DMS 273 treated with DMSO at 0.1 percent for 48 hours (cell line): ENCODE measurements around the gene EFL1.

Experiments
- DNase-seq: peaks from one replicate; lab custom pipeline; 2025; lab: John Stamatoyannopoulos, UW

EFL1 gene

DNA sequence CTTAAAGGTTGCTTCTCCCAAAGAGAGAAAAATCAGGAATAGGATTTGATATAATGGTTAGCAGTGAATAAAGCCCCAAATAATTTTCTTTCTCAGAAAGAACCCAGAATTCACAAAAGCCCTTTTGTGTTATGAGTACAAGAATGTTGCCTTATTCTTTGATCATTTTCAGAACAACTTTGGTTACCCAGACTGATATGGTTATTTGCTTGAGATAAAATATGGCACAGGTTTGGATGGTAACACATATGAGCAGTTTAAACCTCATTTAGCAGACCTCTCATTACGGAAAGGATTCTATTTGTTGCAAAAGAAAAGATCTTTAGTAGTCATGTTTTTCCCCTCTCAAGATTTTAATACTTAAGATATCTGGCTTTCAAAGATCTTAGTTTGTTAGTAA lies 111.9 kb downstream of the EFL1 start:
- no peak for DNase-seq

DNA sequence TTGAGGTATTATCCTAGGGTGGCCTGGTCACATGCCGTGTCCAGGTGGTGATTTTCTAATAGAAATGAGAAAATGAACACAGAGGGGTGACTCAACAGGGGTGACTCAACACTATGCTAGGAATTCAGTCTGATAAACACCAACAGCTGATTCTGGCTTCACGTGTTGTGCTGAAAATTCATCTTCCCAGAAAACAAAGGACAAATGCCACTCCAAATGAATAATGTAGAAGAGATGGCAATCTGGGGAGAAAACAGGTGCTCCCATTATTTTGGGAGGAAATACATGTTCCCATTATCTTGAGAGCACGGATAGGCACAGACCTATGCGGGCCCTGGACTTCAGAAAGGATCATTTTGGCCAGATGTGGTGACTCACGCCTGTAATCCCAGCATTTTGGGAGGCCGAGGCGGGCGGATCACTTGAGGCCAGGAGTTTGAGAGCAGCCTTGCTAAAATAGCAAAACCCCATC lies 115.5 kb downstream of the EFL1 start:
- no peak for DNase-seq

DNA sequence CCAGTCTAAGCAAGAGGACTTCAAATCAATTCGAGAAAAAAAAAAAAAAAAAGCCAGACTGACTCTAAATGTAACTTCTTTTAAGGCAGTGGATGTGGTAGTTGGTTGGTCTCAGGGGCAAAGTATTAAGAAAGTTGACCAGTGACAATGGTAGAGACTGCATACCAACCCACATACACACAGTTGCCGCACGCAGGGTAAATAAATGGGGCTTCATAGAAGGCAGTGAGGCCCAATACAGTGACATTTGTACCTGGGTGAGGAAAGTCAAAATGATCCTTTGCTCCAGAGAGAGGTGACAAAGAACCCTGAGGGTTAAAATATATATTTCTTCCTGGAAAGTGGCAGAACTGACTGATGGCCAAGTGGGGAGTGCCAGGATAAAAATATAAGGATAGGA lies 116.0 kb downstream of the EFL1 start:
- no peak for DNase-seq

DNA sequence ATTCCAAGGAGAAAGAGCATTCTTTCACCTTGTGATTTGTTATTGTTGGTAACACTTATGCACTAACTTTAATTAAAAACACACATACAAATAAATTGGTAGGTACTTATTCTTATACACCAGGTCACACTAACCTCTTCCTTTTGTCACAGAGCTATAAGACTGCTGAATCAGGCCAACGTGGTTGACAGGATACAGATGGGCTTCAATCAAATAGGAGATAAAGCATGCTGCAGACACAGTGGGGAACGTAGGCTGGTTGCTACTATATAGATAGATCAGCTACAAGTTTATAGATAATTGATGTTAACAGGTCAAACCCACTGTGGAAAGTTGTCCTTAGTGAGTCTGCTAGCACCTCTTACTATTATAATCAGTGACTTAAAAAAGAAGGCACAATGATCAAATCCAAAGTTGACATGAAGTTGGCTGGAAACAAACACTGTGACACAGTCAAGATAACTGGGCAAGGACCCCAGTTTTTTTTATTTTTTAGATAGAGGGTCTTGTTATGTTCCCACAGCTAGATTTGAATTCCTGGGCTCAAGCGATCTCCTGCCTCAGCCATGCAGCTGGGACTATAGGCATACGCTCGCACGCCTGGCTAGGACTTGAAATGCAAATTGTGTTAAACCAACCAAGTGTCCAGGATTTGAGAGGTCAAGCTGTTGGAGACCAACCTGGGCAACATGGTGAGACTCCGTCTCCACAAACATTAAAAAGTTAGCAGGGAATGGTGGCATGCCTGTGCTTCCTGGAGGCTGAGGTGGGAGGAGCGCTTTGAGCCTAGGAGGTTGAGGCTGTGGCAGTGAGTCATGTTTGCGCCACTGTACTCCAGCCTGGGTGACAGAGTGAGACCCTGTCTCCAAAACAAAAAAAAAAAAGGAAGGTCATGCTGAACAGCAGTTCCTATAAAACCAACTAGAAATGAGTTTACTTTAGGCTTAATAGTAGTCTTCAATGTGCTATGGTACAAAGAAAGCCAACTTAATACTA lies 118.8 kb downstream of the EFL1 start:
- no peak for DNase-seq

DNA sequence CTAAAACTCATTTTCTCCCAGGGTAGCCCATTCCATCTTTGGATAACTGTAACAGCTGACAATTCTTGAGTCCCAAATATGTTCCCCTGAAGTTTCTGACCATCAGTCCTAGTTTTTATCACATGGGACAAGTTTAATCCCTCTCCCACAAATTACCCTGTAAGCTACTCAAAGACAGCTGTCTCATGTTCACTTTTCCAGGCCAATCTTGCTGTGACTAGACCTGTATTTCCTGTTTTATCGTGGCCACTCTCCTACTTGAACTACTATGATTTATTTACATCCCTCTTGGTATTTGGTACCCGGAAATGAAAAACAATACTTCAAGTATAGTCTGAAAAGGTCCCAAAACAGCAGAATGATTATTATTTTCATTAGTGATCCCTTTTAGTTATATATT lies 121.6 kb downstream of the EFL1 start:
- no peak for DNase-seq

DNA sequence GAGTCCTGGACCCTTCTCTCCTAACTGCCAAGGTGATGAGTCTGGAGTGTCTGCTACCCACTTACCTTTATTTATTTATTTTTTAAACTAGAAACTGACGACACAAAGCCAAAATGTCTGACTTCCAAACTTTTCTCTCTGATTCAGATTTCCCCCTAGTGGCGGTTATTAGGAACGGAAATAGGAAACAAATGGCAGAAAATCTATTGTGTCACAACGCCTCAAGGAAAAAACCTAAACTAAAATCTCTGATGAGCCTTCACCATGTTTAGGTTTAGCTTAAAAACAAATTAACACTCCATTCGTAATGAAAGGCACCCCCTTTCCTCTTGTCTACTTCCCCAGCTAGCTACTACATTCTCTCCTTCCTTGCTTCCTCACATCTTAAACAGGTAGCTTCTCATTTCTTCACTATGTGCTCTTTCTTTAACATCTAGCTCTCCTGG lies 122.7 kb downstream of the EFL1 start:
- DNase-seq, result no peak

DNA sequence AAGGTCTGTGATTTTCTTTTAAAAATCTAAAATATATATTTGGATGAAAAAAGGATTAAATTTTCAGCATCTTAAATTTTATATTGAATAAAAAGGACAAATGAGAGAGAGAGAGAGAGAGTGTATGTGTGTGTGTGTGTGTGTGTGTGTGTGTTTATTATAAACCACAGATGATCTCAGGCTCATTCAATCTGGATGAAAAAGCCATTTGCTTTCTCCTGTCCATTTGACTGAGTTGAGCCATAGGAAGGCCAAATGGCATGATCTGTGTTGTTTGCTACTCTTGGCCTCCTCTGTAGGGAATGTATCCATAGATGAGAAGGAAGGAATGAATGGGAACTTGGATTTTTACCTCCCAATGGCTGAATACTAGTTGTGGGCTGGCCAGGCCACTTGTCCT lies 124.2 kb downstream of the EFL1 start:
- DNase-seq, result no peak

DNA sequence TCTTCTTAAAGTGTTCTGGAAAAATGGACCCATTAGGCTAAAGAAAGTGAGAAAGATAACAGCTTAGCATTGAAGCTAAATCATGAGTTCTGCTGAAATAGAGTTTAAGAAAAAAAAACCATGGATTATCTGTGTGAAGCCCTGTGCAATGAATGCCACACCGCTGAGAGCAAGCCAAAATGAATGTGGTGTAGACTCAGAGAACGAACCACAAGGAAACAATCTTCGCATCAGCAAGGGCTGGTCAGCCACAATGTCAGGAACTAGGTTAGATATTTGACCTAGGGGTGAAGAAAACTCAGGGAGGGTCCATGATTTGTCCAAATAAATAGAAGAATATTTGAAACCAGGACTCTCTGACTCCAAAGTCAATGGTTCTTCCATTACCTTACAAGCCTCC lies 125.3 kb downstream of the EFL1 start:
- DNase-seq, result no peak

DNA sequence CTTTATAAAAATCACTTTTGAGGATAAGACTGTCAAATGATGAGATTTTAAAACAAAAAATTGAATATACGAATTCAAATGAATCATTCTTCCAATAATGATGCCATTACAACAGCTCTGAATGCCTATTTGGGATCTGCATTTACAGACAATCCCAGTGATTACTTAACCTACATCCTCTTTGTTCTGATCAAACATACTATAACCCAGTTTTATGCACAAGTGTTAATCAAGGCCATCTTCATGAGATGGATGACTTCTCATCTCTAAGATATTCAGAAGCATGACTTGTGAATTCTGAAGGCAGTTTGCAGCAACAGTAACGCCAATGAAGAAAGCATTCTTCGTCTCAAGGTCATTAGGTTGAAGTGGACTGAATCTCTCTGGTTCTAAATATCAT lies 126.4 kb downstream of the EFL1 start:
- DNase-seq, result no peak

DNA sequence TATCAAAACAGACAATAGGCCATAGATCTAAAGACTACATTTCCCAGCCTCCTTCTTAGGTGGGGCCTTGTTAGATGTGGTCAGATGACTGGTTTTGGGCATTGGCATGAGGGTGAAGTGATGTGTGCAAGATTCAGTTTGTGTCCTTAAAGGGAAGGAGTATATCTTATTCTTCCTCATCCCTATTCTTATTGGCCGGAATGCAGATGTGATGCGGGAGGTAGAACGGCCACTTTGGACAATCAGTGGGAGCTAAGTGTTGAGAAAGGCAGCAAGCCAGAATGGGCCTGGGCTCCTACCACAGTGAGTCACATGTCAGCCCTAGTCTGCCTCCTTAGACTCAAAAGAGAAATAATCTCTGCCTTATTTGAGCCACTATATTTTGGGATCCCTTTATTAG lies 126.9 kb downstream of the EFL1 start:
- no peak for DNase-seq

DNA sequence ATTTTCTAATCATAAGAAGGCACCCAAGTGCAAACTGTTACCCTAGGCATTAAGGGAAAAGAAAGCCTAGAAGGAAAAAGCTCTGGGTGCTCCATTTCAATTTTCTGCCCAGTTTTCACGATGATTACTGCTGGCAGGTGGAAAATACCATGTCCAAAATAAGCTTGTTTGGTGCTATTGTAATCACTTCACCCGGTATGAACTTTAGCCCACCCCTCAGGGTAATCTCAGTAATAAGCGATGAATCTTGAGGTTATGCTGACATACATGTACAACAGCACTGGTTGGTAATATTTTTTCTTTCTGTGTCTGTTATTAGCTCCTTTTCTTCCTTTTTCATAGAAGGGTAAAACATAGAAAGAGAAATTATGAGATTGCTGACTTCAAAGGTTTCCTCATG lies 128.1 kb downstream of the EFL1 start:
- no peak for DNase-seq

DNA sequence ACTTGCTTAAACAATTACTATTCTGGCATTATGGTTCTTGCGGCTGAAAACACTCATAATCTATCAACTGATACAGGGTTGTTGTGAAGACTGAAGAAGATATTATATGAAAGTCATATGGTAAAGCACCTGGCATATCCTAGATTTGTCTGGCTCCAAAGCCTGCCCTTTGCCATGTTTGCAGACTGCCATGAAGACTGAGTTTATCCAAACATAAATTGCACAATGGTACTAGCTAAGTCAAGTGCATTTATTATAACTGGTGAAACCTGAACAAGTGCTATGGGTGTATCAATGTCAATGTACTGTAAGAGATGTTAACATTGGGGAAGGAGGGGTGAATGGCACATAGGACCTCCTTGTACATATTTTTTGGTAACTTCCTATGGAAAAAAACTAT lies 129.3 kb downstream of the EFL1 start:
- no peak for DNase-seq

DNA sequence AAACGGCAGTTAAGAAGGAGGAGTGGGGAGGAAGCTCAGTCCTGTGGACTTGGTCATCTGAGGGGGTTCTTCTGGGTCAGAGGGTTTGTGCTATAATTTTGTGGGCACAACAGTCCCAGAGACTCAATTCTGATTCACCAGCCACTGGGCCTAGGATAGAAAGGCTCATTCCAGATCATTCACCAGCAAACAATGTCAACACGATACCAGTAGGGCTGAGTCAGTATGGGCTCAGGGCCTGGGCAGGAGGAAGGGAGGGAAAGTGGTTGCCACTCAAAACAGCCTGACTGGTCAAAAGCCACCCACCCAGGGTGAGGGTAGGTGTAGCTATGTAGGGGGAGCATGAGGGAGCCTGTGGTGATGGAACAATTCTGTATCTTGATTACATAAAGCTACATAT lies 129.8 kb downstream of the EFL1 start:
- no peak for DNase-seq

DNA sequence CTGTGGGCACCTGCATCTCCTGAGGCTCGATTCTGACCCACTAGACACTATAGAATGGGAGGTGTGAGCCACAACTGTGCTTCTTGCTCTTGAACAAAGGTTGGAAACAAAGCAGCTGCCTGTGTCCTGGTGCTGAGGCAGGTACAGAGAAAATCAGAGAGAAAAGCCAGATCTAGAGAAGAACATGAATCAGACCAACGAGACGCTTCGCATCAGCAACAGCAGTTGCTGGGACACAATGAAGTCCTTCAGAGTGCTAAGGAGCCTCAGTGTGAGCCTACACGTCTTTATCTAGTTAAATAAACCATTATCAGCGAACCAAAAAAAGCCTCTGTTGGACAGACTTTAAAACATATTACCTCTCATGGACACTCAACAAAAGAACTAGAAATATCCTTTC lies 130.4 kb downstream of the EFL1 start:
- no peak for DNase-seq

DNA sequence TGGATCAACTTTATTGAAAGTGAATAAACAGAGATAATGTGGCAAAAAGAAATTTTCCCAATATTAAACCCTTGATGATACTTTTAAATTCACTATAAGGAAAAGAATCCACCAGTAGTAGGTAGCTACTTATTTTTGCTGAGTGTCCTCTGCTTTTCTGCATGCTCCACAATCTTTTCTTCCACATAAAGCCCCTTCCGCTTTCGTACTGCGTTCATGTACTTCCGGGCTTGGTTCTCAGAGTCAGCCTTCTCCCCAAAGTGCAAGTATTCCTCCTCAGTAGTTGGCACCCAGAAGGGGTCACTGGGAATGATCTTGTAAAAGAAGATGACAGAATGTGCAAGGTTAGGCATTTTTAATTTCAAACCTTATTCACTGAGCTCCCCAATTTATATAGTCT lies 132.3 kb downstream of the EFL1 start:
- no peak for DNase-seq

DNA sequence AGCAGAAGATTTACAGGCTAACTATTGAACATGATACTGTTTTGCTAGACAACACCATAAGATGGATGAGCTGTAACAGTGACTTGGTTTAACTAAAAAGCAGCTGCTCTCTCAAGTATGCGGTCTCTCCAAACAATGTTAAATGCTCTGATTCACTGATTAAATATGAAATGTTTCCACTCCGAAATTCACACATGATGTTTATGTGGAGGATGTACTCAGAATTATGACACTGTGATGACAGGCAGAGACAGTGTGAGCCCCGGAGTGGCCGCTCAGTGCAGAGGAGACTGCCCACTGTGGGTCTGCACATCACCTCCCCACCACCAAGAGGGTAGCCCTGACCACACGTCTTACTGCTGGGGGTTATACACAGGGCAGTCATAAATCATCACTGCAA lies 132.8 kb downstream of the EFL1 start:
- DNase-seq, result no peak

DNA sequence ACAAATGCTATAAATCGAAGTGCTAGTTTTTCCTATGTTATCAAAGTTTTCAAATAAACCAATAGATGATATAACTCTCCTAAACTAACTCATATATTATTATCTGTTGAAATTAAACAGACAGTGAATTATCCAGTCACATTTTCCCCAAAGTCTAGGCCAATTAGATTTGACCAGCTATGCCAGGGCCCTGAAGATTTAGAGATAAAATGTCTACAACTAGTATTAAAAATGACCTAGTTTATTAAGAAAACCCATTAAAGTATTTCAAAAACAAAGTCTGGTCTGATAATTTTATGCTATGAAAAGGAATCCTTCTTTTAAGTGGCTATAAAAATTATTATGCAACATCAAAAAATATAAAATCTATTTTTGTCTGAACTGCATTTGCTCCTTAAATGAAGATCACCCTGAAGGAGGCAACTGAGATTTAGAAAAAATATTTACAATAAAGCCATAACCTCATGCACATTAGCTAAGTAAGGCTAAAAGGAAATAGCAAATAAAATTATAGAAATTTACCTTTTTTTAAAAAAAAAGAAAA lies 133.3 kb downstream of the EFL1 start:
- DNase-seq, result no peak

DNA sequence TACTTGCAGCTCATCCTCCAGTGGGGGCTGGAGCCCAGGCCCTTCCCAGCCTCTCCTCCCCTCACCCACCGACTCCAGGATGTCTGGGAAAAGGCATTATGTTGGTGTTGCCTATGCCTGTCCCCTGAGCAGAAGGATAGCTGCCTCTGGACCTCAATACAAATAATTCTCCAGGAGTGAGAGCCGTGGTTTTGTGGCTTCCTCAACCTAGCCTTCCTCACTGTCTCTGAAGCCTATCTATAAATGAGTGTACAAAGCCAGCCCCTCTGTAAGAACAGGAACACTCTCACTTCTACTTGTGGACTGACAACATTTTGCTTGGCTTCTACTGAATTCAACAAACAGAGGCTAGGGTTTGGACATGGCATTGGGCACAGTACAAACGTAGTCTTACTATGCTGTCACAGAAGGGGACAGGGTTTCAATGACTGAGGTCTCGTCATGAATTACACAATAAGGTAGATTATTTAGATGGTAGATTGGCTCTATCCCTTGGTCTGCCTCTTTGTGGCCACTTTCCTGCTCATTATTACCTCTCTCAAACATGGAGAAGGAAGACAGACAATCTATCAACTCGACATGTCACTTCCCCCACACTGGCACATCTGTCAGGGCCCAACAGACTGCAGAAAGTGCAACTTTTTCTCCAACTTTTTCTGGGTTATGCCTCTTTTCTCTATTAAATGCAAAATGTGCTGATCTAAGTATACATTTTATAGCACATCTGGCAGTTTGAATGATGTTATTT lies 134.0 kb downstream of the EFL1 start:
- DNase-seq, result no peak

DNA sequence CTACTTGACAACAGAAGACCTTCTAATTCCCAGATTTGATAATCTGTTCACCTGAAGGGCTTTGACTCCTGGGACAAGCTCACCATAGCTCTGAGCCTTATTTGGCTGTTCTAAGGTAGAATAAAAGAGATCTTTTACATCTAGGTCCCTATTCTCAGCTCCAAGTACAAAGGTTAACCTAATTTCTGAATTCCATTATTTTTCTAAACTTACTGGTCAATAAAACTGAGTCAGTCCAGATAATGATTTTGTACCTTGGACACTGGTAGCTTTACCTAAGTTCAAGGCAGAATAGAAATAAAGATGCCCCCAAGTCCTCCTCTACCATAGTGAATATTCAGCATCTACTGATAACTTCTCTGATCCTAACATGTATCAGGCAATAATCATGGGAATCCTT lies 135.0 kb downstream of the EFL1 start:
- DNase-seq, result no peak

DNA sequence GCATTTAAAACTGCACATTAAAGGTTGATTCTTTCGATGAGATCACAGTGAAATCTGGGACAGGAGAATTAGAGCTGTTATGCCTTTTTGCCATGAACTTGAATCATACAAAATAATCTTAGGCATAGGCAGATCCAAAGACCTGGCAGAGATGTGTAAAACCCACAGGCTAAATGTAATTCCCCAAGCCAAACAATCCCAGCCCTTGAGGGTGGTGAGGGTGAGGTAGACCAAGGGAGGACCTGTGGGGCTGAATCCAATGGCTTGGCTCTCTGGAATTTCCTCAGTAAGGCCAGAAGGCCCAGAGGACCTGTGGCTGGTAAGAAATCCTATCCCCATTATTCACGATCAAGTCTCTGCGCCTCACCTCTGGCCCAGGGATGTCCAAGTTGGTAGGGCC lies 136.2 kb downstream of the EFL1 start:
- no peak for DNase-seq

DNA sequence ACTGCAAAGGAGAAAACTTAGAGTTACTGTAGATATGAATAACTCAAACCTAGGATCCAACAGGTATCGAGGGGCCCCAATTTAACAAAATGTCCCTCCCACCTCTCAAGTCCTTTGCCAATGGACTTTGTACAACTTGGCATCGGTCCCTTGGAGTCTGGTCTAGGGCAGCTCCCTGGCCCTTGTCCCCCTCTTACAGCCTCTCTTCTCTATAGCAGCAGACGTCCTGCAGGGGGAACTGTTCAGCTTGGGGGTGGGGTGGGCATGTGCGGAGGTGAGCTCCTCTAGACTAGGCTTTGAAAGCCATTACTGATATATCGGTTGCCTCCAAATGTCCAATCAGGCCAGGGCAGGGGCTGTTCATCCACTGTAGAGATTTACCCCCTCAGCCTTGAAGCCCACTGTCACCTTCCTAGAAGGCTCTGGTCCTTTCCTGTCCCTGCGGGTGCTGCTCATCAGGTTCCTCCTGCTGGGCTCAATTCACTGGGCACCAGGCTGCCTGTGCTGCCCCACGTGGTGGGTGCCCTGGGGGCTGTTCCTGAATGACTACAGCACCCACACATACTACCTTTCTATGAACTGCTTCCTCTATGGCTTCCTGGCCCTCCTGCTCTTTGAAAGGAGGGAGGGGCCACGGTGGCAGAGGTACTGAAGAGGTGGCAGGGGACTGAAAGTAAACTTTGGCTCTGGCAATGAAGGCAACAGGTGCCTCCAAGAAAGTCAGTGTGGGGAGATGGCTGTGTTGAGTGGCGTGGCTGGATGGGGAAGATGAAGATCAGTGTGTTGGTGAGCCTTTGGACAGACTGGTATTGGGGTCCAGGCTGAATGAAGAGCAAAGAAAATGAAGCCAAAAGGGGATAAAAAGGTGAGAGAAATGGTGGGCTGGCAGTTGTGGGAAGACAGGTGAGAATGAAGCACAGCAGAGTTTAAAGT lies 137.9 kb downstream of the EFL1 start:
- DNase-seq, result no peak
